GM12878 (cell line): Measurements from ENCODE around the gene FAM53B. TPM values are rescaled to one million over a fixed set of nuclear protein-coding genes. Genes with fewer than 3 reads are reported as not detected.

ENCODE experiments used
- ATAC-seq: fragments of 200-7000 bp; cut with Tn5 transposase; 3 replicates; pipeline ENCODE4 v1.9.1; 2020; ENCODE audit warnings: mild to moderate bottlenecking, moderate library complexity
- BruUV-seq: library from RNA; stranded (reverse); fragments of 400-500 nt; replicated peaks from 2 replicates; lab custom pipeline; 2021; lab: Mats Ljungman, UMichigan
- CTCF ChIA-PET: fragments of 300-600 bp; sonication (Branson Sonifier 250); formaldehyde crosslinking; extraction: SDS; loops from one replicate; lab custom pipeline; 2021; ENCODE audit warnings: inconsistent platforms; lab: Yijun Ruan, JAX
- POLR2A ChIA-PET: fragments of 350-600 bp; formaldehyde crosslinking; extraction: SDS; loops from one replicate; lab custom pipeline; 2021; ENCODE audit warnings: inconsistent platforms; lab: Charles Lee
- RAD21 ChIA-PET: fragments of 300-600 bp; sonication (Branson Sonifier 250); formaldehyde crosslinking; loops from one replicate; lab custom pipeline; 2023; ENCODE audit warnings: antibody characterized with exemption; ENCODE audit not compliant: unreplicated experiment; lab: Charles Lee
- SMC1A ChIA-PET: fragments of 300-600 bp; sonication (Branson Sonifier 250); formaldehyde crosslinking; loops from one replicate; lab custom pipeline; 2023; ENCODE audit not compliant: unreplicated experiment, uncharacterized antibody; lab: Charles Lee
- DNase-seq: peaks from one replicate; pipeline ENCODE4 v3.0.0-alpha.2; 2011; ENCODE audit warnings: low read depth, low spot score
- FAIRE-seq: peaks from 3 replicates; lab custom pipeline; 2011; peaks lifted over from hg19 to GRCh38; lab: Jason Lieb, UNC
- H2AFZ ChIP-seq: 2 replicates; pipeline ENCODE4 v1.6.0; 2011; ENCODE audit warnings: low read depth, low read length, control low read depth; ENCODE audit not compliant: control insufficient read depth
- H3K27ac ChIP-seq: 2 replicates; pipeline ENCODE4 v1.5.1; 2011; ENCODE audit warnings: control low read depth; ENCODE audit not compliant: control insufficient read depth, insufficient read depth
- H3K27me3 ChIP-seq, 2 experiments: replicated peaks in 1 of 2; 2 replicates each; pipeline versions ENCODE4 v1.6.0 to v1.6.1; 2011; ENCODE audit warnings: low read length in 1 of 2; ENCODE audit not compliant: control insufficient read depth in 2 of 2, insufficient read depth in 2 of 2
- H3K36me3 ChIP-seq, 2 experiments: 2 replicates each; pipeline ENCODE4 v1.5.1; 2011; ENCODE audit warnings: low read length in 1 of 2; ENCODE audit not compliant: control insufficient read depth in 2 of 2, insufficient read depth in 2 of 2
- H3K4me1 ChIP-seq: 2 replicates; pipeline ENCODE4 v1.6.1; 2011; ENCODE audit warnings: mild to moderate bottlenecking, low read length, moderate library complexity, mixed read lengths; ENCODE audit not compliant: control insufficient read depth, insufficient read depth
- H3K4me2 ChIP-seq: 2 replicates; pipeline ENCODE4 v1.6.0; 2011; ENCODE audit warnings: control low read depth; ENCODE audit not compliant: control insufficient read depth, insufficient read depth
- H3K4me3 ChIP-seq: fragments of 200-600 bp; sonication (generic); 2 replicates; pipeline ENCODE4 v1.5.1; 2016
- H3K79me2 ChIP-seq: 2 replicates; pipeline ENCODE4 v1.6.0; 2011; ENCODE audit warnings: low read length; ENCODE audit not compliant: control insufficient read depth, insufficient read depth
- H3K9ac ChIP-seq: 2 replicates; pipeline ENCODE4 v1.8.0; 2011; ENCODE audit warnings: low read length, control low read depth, mixed read lengths; ENCODE audit not compliant: control insufficient read depth, insufficient read depth
- H3K9me3 ChIP-seq: replicated peaks from 3 replicates; pipeline ENCODE4 v1.5.1; 2011; ENCODE audit warnings: mild to moderate bottlenecking, low read length; ENCODE audit not compliant: control insufficient read depth, insufficient read depth
- H4K20me1 ChIP-seq: 2 replicates; pipeline ENCODE4 v1.6.0; 2011; ENCODE audit not compliant: control insufficient read depth, insufficient read depth
- ASH2L ChIP-seq: fragments of 300-600, 200-600 bp; sonication (generic); IDR thresholded peaks from 2 replicates; pipeline ENCODE4 v1.6.1; 2017; ENCODE audit warnings: low read depth, mild to moderate bottlenecking, borderline replicate concordance
- ATF2 ChIP-seq: IDR thresholded peaks from 2 replicates; pipeline ENCODE4 v1.6.1; 2012; ENCODE audit warnings: low read length, inconsistent platforms
- CHD2 ChIP-seq: IDR thresholded peaks from 2 replicates; pipeline ENCODE4 v1.6.1; 2011; ENCODE audit warnings: low read depth, low read length, improper control_type of control experiment, borderline replicate concordance
- POLR2A ChIP-seq: IDR thresholded peaks from 2 replicates; pipeline ENCODE4 v1.6.1; 2011; ENCODE audit warnings: low read depth, mild to moderate bottlenecking, low read length
- SIX5 ChIP-seq: IDR thresholded peaks from 2 replicates; pipeline ENCODE4 v1.6.1; 2011; ENCODE audit warnings: mild to moderate bottlenecking, low read depth, low read length, moderate library complexity; ENCODE audit not compliant: severe bottlenecking
- ZNF207 ChIP-seq: fragments of 450-650 bp; IDR thresholded peaks from 2 replicates; pipeline ENCODE4 v1.6.1; 2014; ENCODE audit warnings: antibody characterized with exemption, mild to moderate bottlenecking, borderline replicate concordance
- ZNF622 ChIP-seq: fragments of 450-650 bp; IDR thresholded peaks from 2 replicates; pipeline ENCODE4 v1.6.1; 2017; ENCODE audit warnings: mild to moderate bottlenecking, inconsistent platforms
- whole genome bisulfite sequencing: methylation state at CpG from one replicate; pipeline ENCODE4 v1.1.6; 2016; ENCODE audit warnings: low lambda C conversion rate; ENCODE audit not compliant: insufficient replicate concordance, insufficient coverage; ENCODE audit errors: missing lambda C conversion rate; 5-methylcytosine and 5-hydroxymethylcytosine counted together
- in situ Hi-C: fragments of 300-500 bp; cut with MboI; formaldehyde crosslinking; loops from 9 replicates; pipeline ENCODE4 v1.14.3; 2018; ENCODE audit warnings: mixed read lengths
- intact Hi-C: fragments of 100-400 bp; cut with micrococcal nuclease; formaldehyde crosslinking; loops from one replicate; pipeline ENCODE4 v1.14.2; 2022; ENCODE audit not compliant: unreplicated experiment
- polyA plus RNA-seq, 11 experiments: library from polyadenylated mRNA; depleted of rRNA in 4 of 11; unstranded in 6 of 11; stranded (reverse) in 5 of 11; fragments of >200 nt; fragmentation: Nextera tagmentation in 4 of 11; fragmentation: Illumina TruSeq in 1 of 11; extraction: Ambion mirVana in 4 of 11; extraction: Trizol in 1 of 11; gene quantifications; 1 replicate in 1 of 11; 2 replicates in 10 of 11; pipeline versions ENCODE4 v1.2.1 to v1.2.3, GENCODE V29; 2011 to 2016; ENCODE audit warnings: inconsistent platforms in 2 of 11, missing spikeins in 2 of 11, low read depth in 1 of 11
- total RNA-seq, 4 experiments: library from RNA; depleted of rRNA in 3 of 4; stranded (reverse); fragments of >200 nt in 3 of 4; fragmentation: Illumina TruSeq in 1 of 4; extraction: Trizol in 1 of 4; gene quantifications; 2 replicates each; pipeline versions ENCODE4 v1.2.1 to v1.2.3, GENCODE V29; 2013 to 2021
- TF ChIP-seq, protein P1 (sequence below): fragments of 150-350 bp; IDR thresholded peaks from 2 replicates; pipeline ENCODE4 v1.6.1; 2014; ENCODE audit warnings: mild to moderate bottlenecking, low read depth, low read length

FAM53B gene
- total and polyA plus RNA-seq, 10 of the 15 experiments (the other 5 are each of a cell fraction or from before 2014, with no cell fraction given): 0.05 to 26.3 (median 8.1) TPM

- TF ChIP-seq ATF2: no peak
Measured at GRCh38 chr10:124576526-124577420, 167.4 kb downstream of the FAM53B start (continued).

DNA sequence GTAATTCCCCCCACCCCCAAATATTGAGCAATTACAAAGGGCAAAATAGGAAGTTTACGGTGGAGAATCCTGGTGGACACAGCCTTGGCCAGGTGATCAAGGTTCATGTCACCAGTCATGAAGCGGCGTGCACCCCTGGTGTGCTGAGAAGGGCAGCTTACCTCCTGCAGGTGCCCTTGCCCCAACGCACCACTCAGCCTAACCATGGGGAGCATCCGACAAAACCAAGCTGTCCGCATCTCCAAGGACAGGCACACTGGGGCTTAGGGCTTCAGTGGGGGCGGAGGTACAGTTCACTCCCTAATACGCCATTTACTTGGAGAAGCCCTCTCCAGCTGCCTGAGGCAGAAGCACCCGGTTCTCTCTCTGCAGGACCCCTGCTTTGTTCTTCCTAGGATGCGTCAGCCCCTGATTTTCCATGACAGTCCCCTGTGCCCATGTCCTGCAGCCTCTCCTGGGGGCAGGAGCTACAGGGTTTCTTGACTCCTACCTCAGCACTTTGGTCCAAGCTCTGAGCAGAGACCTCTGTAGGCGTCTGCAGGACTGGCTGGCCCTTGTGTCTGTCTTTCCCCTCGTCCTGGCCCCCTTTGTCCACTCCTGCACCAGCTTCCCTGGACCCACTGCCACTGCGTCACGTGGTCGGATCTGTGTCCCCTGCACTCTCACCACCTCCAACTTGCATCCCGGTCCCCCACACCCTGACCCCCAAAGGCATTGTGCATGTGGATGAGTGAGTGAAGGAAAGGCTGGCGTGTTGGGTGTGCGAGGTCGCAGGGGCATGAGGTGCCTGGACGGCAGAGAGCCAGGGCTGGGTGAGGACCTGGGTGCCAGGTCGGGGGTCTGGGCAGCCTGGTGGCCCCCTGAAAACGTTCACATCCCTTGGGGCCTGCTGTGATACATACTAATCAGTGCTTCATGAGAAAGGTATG lies 168.8 kb downstream of the FAM53B start:
- ChIA-PET RAD21 (no interaction called here), SMC1A (no interaction called here), POLR2A (no interaction called here), CTCF (no interaction called here)
- Histone ChIP-seq H3K9ac (no peak overlapping the region), H3K27me3 (no peaks in the 10 kb centered on the region; a peak in 1 of 4 replicates), H3K27ac (no peak overlapping the region), H3K36me3 (no peaks in the 10 kb centered on the region), H4K20me1 (no peaks in the 10 kb centered on the region), H2AFZ (no peak overlapping the region), H3K4me1 (no peaks in the 10 kb centered on the region), H3K4me3 (no peak overlapping the region), H3K79me2 (no peaks in the 10 kb centered on the region), H3K9me3 (no peaks in the 10 kb centered on the region), H3K4me2 (no peak overlapping the region)
- FAIRE-seq: no peak
- DNase-seq: no peak
- ATAC-seq: no peak
- in situ Hi-C loops (no loop called here), intact Hi-C loops (no loop called here)
- 37% methylated on average over 22 of the region's 22 CpGs for WGBS
- BruUV-seq: no TSS peak
- TF ChIP-seq POLR2A (no peak), SIX5 (no peak), ZNF622 (no peak), CHD2 (no peak), ASH2L (no peak), ZNF207 (no peak)
- TF ChIP-seq, protein P1, sequence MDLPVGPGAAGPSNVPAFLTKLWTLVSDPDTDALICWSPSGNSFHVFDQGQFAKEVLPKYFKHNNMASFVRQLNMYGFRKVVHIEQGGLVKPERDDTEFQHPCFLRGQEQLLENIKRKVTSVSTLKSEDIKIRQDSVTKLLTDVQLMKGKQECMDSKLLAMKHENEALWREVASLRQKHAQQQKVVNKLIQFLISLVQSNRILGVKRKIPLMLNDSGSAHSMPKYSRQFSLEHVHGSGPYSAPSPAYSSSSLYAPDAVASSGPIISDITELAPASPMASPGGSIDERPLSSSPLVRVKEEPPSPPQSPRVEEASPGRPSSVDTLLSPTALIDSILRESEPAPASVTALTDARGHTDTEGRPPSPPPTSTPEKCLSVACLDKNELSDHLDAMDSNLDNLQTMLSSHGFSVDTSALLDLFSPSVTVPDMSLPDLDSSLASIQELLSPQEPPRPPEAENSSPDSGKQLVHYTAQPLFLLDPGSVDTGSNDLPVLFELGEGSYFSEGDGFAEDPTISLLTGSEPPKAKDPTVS: no peak
